WERI-Rb-1 (cell line): ENCODE measurements around the gene KHNYN.

Experiments used
- DNase-seq: peaks from one replicate; pipeline ENCODE4 v3.0.0-alpha.2; 2020
- H3K27ac ChIP-seq: fragments of 250-450 bp; sonication (Bioruptor Pico); 2 replicates; pipeline ENCODE4 v1.5.1; 2020; ENCODE audit warnings: mild to moderate bottlenecking, moderate library complexity
- H3K27me3 ChIP-seq: fragments of 250-450 bp; sonication (Bioruptor Pico); 2 replicates; pipeline ENCODE4 v1.5.1; 2021; ENCODE audit warnings: mild to moderate bottlenecking, low read depth, moderate library complexity; ENCODE audit not compliant: insufficient read depth, severe bottlenecking
- H3K36me3 ChIP-seq: fragments of 250-450 bp; sonication (Bioruptor Pico); 2 replicates; pipeline ENCODE4 v1.5.1; 2020; ENCODE audit warnings: mild to moderate bottlenecking, moderate library complexity
- H3K4me3 ChIP-seq: 2 replicates; pipeline ENCODE4 v1.5.1; 2011; ENCODE audit warnings: low read depth, mild to moderate bottlenecking, control low read depth, low read length
- H3K9me3 ChIP-seq: fragments of 250-450 bp; sonication (Bioruptor Pico); 2 replicates; pipeline ENCODE4 v1.5.1; 2021; ENCODE audit warnings: mild to moderate bottlenecking, moderate library complexity; ENCODE audit not compliant: severe bottlenecking
- TF ChIP-seq, protein P1 (sequence below): IDR thresholded peaks from 2 replicates; pipeline ENCODE4 v1.5.1; 2011; ENCODE audit warnings: low read depth, mild to moderate bottlenecking, control low read depth, inconsistent platforms, low read length

KHNYN gene

DNA sequence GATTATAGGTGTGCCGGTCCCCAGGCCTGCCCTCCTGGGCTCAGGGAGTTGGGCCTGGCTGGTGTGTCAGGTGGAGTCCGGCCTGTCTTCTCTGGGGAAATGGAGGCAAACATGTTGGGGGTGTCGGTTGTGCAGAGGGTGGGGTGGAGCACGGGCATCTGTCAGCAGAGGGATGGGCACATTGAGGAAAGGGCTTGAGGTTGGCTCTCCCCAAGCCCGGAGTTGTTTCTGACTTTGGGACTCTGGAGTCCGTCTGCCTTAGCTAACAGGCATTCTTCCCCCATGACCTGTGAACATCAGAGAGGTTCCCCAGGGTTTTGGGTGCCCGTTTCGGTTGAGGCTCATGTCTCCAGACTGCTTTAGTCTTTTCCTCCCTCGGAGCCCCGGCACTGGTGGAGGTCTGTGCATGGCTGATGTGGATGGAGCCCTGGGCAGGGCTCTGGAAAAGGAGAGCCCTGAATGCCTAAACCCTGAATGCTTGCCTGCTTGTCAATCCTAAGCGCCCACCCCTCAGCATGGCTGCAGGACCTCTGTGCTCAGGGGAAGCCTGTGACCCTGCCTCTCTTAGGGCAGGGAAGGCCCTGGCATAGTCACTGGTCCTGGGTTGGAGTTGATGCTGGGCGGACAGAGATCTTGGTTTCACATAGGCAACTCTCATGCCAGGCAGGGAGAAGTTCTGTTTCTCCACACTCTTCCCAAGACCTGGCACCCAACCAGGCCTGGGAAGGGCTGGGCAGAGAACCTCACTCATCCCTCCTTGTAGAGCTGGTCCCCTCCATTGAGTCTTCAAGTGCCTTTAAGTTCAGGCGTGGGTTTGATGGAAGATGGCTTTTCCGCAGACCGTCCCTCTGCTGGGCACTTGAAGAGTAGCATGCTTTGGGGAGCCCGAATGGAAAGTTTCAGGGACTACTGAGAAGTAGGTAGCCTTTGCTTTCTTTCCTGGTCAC, 18.0 kb upstream of the KHNYN start:
- DNase-seq: peak; percentile 67
- no peaks in the 10 kb centered on the region for H3K9me3 ChIP-seq
- H3K36me3 ChIP-seq: peaks cover 26% of the 10 kb centered on the region
- TF ChIP-seq, protein P1, sequence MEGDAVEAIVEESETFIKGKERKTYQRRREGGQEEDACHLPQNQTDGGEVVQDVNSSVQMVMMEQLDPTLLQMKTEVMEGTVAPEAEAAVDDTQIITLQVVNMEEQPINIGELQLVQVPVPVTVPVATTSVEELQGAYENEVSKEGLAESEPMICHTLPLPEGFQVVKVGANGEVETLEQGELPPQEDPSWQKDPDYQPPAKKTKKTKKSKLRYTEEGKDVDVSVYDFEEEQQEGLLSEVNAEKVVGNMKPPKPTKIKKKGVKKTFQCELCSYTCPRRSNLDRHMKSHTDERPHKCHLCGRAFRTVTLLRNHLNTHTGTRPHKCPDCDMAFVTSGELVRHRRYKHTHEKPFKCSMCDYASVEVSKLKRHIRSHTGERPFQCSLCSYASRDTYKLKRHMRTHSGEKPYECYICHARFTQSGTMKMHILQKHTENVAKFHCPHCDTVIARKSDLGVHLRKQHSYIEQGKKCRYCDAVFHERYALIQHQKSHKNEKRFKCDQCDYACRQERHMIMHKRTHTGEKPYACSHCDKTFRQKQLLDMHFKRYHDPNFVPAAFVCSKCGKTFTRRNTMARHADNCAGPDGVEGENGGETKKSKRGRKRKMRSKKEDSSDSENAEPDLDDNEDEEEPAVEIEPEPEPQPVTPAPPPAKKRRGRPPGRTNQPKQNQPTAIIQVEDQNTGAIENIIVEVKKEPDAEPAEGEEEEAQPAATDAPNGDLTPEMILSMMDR: peak; percentile 82
- H3K4me3 ChIP-seq: no peak overlapping the region
- H3K27ac ChIP-seq: no peak overlapping the region
- H3K27me3 ChIP-seq: no peaks in the 10 kb centered on the region

DNA sequence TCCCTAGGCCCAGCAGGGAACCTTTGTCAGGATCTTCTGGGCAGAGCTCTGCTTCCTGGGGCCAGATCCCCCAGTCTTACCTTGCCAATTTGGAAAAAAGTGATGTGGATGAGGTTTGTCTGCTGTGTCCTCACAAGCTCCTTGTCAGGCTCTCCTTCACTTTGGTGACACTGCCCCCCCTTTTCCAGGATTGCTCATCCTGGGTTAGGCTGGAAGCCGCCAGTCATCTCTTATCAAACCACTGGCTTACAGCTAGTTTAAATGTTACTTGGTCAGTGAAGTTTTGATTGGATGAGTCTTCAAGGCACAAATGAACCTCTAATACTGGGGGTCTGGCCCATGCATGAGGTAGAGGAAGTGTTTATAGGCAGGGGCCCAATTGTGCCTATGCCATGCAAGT, 15.7 kb upstream of the KHNYN start:
- Histone ChIP-seq H3K27me3 (no peaks in the 10 kb centered on the region), H3K9me3 (no peaks in the 10 kb centered on the region), H3K27ac (no peak overlapping the region), H3K36me3 (peaks cover 21% of the 10 kb centered on the region), H3K4me3 (no peak overlapping the region)
- TF ChIP-seq, protein P1: no peak
- no peak for DNase-seq

DNA sequence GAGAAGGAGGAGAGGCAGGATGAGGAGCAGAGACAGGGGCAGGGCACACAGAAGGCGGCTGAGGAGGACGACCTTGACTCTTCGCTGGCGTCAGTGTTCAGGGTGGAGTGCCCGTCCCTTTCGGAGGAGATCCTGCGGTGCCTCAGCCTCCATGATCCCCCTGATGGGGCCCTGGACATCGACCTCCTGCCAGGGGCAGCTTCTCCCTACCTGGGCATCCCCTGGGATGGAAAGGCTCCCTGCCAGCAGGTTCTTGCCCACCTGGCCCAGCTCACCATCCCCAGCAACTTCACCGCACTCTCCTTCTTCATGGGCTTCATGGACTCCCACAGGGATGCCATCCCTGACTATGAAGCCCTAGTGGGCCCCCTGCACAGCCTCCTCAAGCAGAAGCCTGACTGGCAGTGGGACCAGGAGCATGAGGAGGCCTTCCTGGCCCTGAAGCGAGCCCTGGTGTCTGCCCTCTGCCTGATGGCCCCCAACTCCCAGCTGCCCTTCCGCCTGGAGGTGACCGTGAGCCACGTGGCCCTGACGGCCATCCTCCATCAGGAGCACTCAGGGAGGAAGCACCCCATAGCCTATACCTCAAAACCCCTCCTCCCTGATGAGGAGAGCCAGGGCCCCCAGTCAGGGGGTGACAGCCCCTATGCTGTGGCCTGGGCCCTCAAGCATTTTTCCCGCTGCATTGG, 14.9 kb upstream of the KHNYN start:
- no peaks in the 10 kb centered on the region for H3K9me3 ChIP-seq
- no peak for DNase-seq
- H3K4me3 ChIP-seq: no peak overlapping the region
- no peaks in the 10 kb centered on the region for H3K27me3 ChIP-seq
- peaks cover 21% of the 10 kb centered on the region for H3K36me3 ChIP-seq
- no peak overlapping the region for H3K27ac ChIP-seq
- TF ChIP-seq, protein P1: no peak

DNA sequence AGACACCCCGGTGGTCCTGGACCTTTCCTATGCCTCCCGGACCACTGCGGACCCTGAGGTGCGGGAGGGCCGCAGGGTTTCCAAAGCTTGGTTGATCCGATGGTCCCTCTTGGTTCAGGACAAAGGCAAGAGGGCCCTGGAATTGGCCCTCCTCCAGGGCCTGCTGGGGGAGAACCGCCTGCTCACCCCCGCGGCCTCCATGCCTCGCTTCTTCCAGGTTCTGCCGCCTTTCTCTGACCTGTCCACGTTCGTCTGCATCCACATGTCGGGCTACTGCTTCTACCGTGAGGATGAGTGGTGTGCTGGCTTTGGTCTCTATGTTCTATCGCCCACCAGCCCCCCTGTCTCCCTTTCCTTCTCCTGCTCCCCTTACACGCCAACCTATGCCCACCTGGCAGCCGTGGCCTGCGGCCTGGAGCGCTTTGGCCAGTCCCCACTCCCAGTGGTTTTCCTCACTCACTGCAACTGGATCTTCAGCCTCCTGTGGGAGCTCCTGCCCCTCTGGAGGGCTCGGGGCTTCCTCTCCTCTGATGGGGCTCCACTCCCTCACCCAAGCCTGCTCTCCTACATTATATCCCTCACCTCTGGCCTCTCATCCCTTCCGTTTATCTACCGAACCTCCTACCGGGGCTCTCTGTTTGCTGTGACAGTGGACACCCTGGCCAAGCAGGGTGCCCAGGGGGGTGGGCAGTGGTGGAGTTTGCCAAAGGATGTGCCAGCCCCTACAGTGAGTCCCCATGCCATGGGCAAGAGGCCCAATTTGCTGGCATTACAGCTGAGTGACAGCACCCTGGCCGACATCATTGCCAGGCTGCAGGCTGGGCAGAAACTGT, 14.1 kb upstream of the KHNYN start:
- no peak overlapping the region for H3K27ac ChIP-seq
- no peak for DNase-seq
- TF ChIP-seq, protein P1: no peak
- no peak overlapping the region for H3K4me3 ChIP-seq
- no peaks in the 10 kb centered on the region for H3K27me3 ChIP-seq
- peaks cover 21% of the 10 kb centered on the region for H3K36me3 ChIP-seq
- no peaks in the 10 kb centered on the region for H3K9me3 ChIP-seq

DNA sequence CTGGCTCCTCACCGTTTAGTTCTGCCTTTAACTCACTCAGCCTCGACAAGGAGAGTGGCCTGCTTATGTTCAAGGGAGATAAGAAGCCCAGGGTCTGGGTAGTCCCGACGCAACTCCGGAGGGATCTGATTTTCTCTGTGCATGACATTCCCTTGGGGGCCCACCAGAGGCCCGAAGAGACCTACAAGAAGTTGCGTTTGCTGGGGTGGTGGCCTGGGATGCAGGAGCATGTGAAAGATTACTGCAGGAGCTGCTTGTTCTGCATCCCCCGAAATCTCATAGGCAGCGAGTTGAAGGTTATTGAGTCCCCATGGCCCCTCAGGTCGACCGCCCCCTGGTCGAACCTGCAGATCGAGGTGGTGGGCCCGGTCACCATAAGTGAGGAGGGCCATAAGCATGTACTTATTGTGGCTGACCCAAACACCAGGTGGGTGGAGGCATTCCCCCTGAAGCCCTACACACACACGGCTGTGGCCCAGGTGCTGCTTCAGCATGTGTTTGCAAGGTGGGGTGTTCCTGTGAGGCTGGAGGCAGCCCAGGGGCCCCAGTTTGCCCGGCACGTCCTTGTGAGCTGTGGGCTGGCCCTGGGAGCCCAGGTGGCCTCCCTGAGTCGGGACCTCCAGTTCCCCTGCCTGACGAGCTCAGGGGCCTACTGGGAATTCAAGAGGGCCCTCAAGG, 13.4 kb upstream of the KHNYN start:
- TF ChIP-seq, protein P1: no peak

More for the DNA sequence above, 13.4 kb upstream of the KHNYN start:
- no peaks in the 10 kb centered on the region for H3K9me3 ChIP-seq
- DNase-seq: no peak
- H3K4me3 ChIP-seq: no peak overlapping the region
- H3K27ac ChIP-seq: no peak overlapping the region
- no peaks in the 10 kb centered on the region for H3K27me3 ChIP-seq
- peaks cover 18% of the 10 kb centered on the region for H3K36me3 ChIP-seq
